ENCODE results near the gene KCNJ13.
"Not testable (repeated sequence)": the region's sequence is repeated elsewhere in the genome, so short reads cannot be mapped to it uniquely, and the experiment has no call there.

The KCNJ13 gene

GRCh38 chr2:232723027-232723426, 53.3 kb downstream of the KCNJ13 start:
- Histone ChIP-seq H3K27me3 (ENCODE audit: insufficient read depth, poor library complexity, severe bottlenecking) (no peaks in the 10 kb centered on the region), H3K4me1 (ENCODE audit: insufficient read depth, poor library complexity, severe bottlenecking) (no peaks in the 10 kb centered on the region), H3K36me3 (ENCODE audit: low read depth) (peaks cover 53% of the 10 kb centered on the region), H3K4me3 (ENCODE audit: severe bottlenecking) (no peak overlapping the region), H3K27ac (ENCODE audit: poor library complexity, severe bottlenecking) (no peak overlapping the region), H3K9me3 (ENCODE audit: severe bottlenecking) (no peaks in the 10 kb centered on the region)
- no peak for ATAC-seq (ENCODE audit: low read depth)
- DNase-seq (ENCODE audit: low spot score), result no peak
- no peak for TF ChIP-seq CTCF (IDR thresholded peaks at IDR 0.05; ENCODE audit: poor library complexity, severe bottlenecking)

- Histone ChIP-seq H3K36me3 (ENCODE audit: low read depth) (peaks cover 48% of the 10 kb centered on the region), H3K4me1 (ENCODE audit: insufficient read depth, poor library complexity, severe bottlenecking) (no peaks in the 10 kb centered on the region), H3K9me3 (ENCODE audit: severe bottlenecking) (no peaks in the 10 kb centered on the region), H3K27me3 (ENCODE audit: insufficient read depth, poor library complexity, severe bottlenecking) (no peaks in the 10 kb centered on the region), H3K27ac (ENCODE audit: poor library complexity, severe bottlenecking) (no peak overlapping the region), H3K4me3 (ENCODE audit: severe bottlenecking) (no peak overlapping the region)
- no peak for TF ChIP-seq CTCF (IDR thresholded peaks at IDR 0.05; ENCODE audit: poor library complexity, severe bottlenecking)
- DNase-seq (ENCODE audit: low spot score), result no peak
- ATAC-seq (ENCODE audit: low read depth), result no peak
Observed at GRCh38 chr2:232721882-232722281, 54.5 kb downstream of the KCNJ13 start.

- Histone ChIP-seq H3K4me3 (ENCODE audit: severe bottlenecking) (no peak overlapping the region), H3K36me3 (ENCODE audit: low read depth) (peaks cover 43% of the 10 kb centered on the region), H3K4me1 (ENCODE audit: insufficient read depth, poor library complexity, severe bottlenecking) (no peaks in the 10 kb centered on the region), H3K27ac (ENCODE audit: poor library complexity, severe bottlenecking) (no peak overlapping the region), H3K27me3 (ENCODE audit: insufficient read depth, poor library complexity, severe bottlenecking) (no peaks in the 10 kb centered on the region), H3K9me3 (ENCODE audit: severe bottlenecking) (no peaks in the 10 kb centered on the region)
- no peak for ATAC-seq (ENCODE audit: low read depth)
- no peak for TF ChIP-seq CTCF (IDR thresholded peaks at IDR 0.05; ENCODE audit: poor library complexity, severe bottlenecking)
- DNase-seq (ENCODE audit: low spot score), result no peak
Observed at GRCh38 chr2:232721261-232721660, 55.1 kb downstream of the KCNJ13 start.

GRCh38 chr2:232720056-232720455, 56.3 kb downstream of the KCNJ13 start:
- not testable (repeated sequence) for DNase-seq (ENCODE audit: low spot score); H3K4me3 ChIP-seq (ENCODE audit: severe bottlenecking); H3K27me3 ChIP-seq (ENCODE audit: insufficient read depth, poor library complexity, severe bottlenecking); H3K27ac ChIP-seq (ENCODE audit: poor library complexity, severe bottlenecking); H3K9me3 ChIP-seq (ENCODE audit: severe bottlenecking); ATAC-seq (ENCODE audit: low read depth); H3K4me1 ChIP-seq (ENCODE audit: insufficient read depth, poor library complexity, severe bottlenecking)
- peaks cover 31% of the 10 kb centered on the region for H3K36me3 ChIP-seq (ENCODE audit: low read depth)

Data from RWPE2 (cell line).